Activated T-cell treated with anti-CD3 and anti-CD28 coated beads, Interleukin-2, amount 50 U/mL, for 4 hours (primary cell): ENCODE results near the gene HDHD5. TPM values are rescaled to one million over a fixed set of nuclear protein-coding genes. Genes with fewer than 3 reads are reported as not detected.

Experiments used
- ATAC-seq, 2 donors: fragments of 200-7000 bp; cut with Tn5 transposase; one replicate each; pipeline ENCODE4 v1.10.0; 2021
- DNase-seq: peaks from one replicate; pipeline ENCODE4 v3.0.0-alpha.2; 2020
- H3K27me3 Mint-ChIP-seq: one replicate; pipeline ENCODE4 v1.8.0; 2021; ENCODE audit warnings: low read depth, mixed read lengths
- H3K36me3 Mint-ChIP-seq: one replicate; pipeline ENCODE4 v1.8.0; 2022; ENCODE audit warnings: mixed read lengths; ENCODE audit not compliant: insufficient read depth
- H3K4me1 Mint-ChIP-seq: one replicate; pipeline ENCODE4 v1.8.0; 2021; ENCODE audit warnings: low read depth, mixed read lengths
- H3K4me3 Mint-ChIP-seq: one replicate; pipeline ENCODE4 v1.8.0; 2021; ENCODE audit warnings: mild to moderate bottlenecking, moderate library complexity, mixed read lengths
- H3K9me3 Mint-ChIP-seq: one replicate; pipeline ENCODE4 v1.8.0; 2021; ENCODE audit warnings: mixed read lengths
- total RNA-seq, 3 donors: library from RNA; stranded (reverse); gene quantifications; one replicate each; pipeline ENCODE4 v1.2.1, GENCODE V29; 2021

The HDHD5 gene
- total RNA-seq, 3 donors from 2014 or later: 56.2 to 69.1 (median 68.3) TPM

GRCh38 chr22:17119481-17120202 lies 39.4 kb downstream of the HDHD5 start:
- ATAC-seq (peak in 1 of 2 donors; percentile 2), DNase-seq (no peak)
- Mint-ChIP-seq H3K4me3 (no peak overlapping the region), H3K9me3 (no peaks in the 10 kb centered on the region), H3K4me1 (peaks cover 49% of the 10 kb centered on the region), H3K36me3 (no peaks in the 10 kb centered on the region), H3K27me3 (peaks cover 24% of the 10 kb centered on the region)

- Mint-ChIP-seq H3K4me1 (peaks cover 60% of the 10 kb centered on the region), H3K36me3 (no peaks in the 10 kb centered on the region), H3K27me3 (peaks cover 21% of the 10 kb centered on the region), H3K9me3 (no peaks in the 10 kb centered on the region), H3K4me3 (peak overlapping the region; percentile 58)
- ATAC-seq (no peak), DNase-seq (no peak)
These were observed 40.7 kb downstream of the HDHD5 start for GRCh38 chr22:17118342-17118741.

- no peaks in the 10 kb centered on the region for H3K9me3 Mint-ChIP-seq
- H3K27me3 Mint-ChIP-seq: peaks cover 19% of the 10 kb centered on the region
- H3K4me1 Mint-ChIP-seq: peaks cover 63% of the 10 kb centered on the region
- H3K4me3 Mint-ChIP-seq: peak overlapping the region; percentile 58
- DNase-seq (no peak), ATAC-seq (peak in 1 of 2 donors; percentile 6)
- H3K36me3 Mint-ChIP-seq: no peaks in the 10 kb centered on the region
These were observed 41.2 kb downstream of the HDHD5 start for GRCh38 chr22:17117890-17118289.

- DNase-seq: no peak
- Mint-ChIP-seq H3K36me3 (peaks cover 2% of the 10 kb centered on the region), H3K27me3 (peaks cover 14% of the 10 kb centered on the region), H3K4me1 (peaks cover 67% of the 10 kb centered on the region), H3K4me3 (peak overlapping the region; percentile 58), H3K9me3 (no peaks in the 10 kb centered on the region)
- no peak for ATAC-seq
These were observed 41.7 kb downstream of the HDHD5 start for GRCh38 chr22:17117400-17117799.

GRCh38 chr22:17116572-17117330 lies 42.3 kb downstream of the HDHD5 start:
- H3K4me1 Mint-ChIP-seq: peaks cover 65% of the 10 kb centered on the region
- H3K9me3 Mint-ChIP-seq: no peaks in the 10 kb centered on the region
- H3K27me3 Mint-ChIP-seq: peaks cover 8% of the 10 kb centered on the region
- H3K4me3 Mint-ChIP-seq: peak overlapping the region; percentile 13
- H3K36me3 Mint-ChIP-seq: peaks cover 2% of the 10 kb centered on the region
- ATAC-seq (no peak), DNase-seq (no peak)

- no peaks in the 10 kb centered on the region for H3K9me3 Mint-ChIP-seq
- ATAC-seq (no peak), DNase-seq (no peak)
- H3K27me3 Mint-ChIP-seq: peaks cover 4% of the 10 kb centered on the region
- H3K36me3 Mint-ChIP-seq: peaks cover 7% of the 10 kb centered on the region
- peak overlapping the region; percentile 60 for H3K4me3 Mint-ChIP-seq
- peaks cover 68% of the 10 kb centered on the region for H3K4me1 Mint-ChIP-seq
These were observed 43.0 kb downstream of the HDHD5 start for GRCh38 chr22:17115945-17116565.

GRCh38 chr22:17115236-17115635 lies 43.8 kb downstream of the HDHD5 start:
- peaks cover 4% of the 10 kb centered on the region for H3K27me3 Mint-ChIP-seq
- peaks cover 68% of the 10 kb centered on the region for H3K4me1 Mint-ChIP-seq
- no peaks in the 10 kb centered on the region for H3K9me3 Mint-ChIP-seq
- no peak for DNase-seq
- peaks cover 9% of the 10 kb centered on the region for H3K36me3 Mint-ChIP-seq
- no peak overlapping the region for H3K4me3 Mint-ChIP-seq
- no peak for ATAC-seq

GRCh38 chr22:17114898-17115235 lies 44.2 kb downstream of the HDHD5 start:
- Mint-ChIP-seq H3K4me1 (peaks cover 68% of the 10 kb centered on the region), H3K36me3 (peaks cover 9% of the 10 kb centered on the region), H3K27me3 (peaks cover 4% of the 10 kb centered on the region), H3K9me3 (no peaks in the 10 kb centered on the region), H3K4me3 (no peak overlapping the region)
- DNase-seq: no peak
- no peak for ATAC-seq

GRCh38 chr22:17114173-17114897 lies 44.7 kb downstream of the HDHD5 start:
- Mint-ChIP-seq H3K9me3 (no peaks in the 10 kb centered on the region), H3K4me3 (no peak overlapping the region), H3K4me1 (peaks cover 68% of the 10 kb centered on the region), H3K36me3 (peaks cover 9% of the 10 kb centered on the region), H3K27me3 (peaks cover 4% of the 10 kb centered on the region)
- no peak for ATAC-seq
- DNase-seq: no peak

GRCh38 chr22:17113600-17113999 lies 45.5 kb downstream of the HDHD5 start:
- ATAC-seq: no peak
- DNase-seq: no peak
- Mint-ChIP-seq H3K9me3 (no peaks in the 10 kb centered on the region), H3K4me1 (peaks cover 62% of the 10 kb centered on the region), H3K4me3 (no peak overlapping the region), H3K27me3 (no peaks in the 10 kb centered on the region), H3K36me3 (peaks cover 9% of the 10 kb centered on the region)

- H3K4me3 Mint-ChIP-seq: no peak overlapping the region
- no peaks in the 10 kb centered on the region for H3K9me3 Mint-ChIP-seq
- no peaks in the 10 kb centered on the region for H3K27me3 Mint-ChIP-seq
- peaks cover 10% of the 10 kb centered on the region for H3K36me3 Mint-ChIP-seq
- no peak for ATAC-seq
- no peak for DNase-seq
- peaks cover 54% of the 10 kb centered on the region for H3K4me1 Mint-ChIP-seq
These were observed 46.5 kb downstream of the HDHD5 start for GRCh38 chr22:17112491-17113042.

- no peak overlapping the region for H3K4me3 Mint-ChIP-seq
- no peak for ATAC-seq
- DNase-seq: no peak
- H3K9me3 Mint-ChIP-seq: no peaks in the 10 kb centered on the region
- H3K4me1 Mint-ChIP-seq: peaks cover 53% of the 10 kb centered on the region
- peaks cover 19% of the 10 kb centered on the region for H3K36me3 Mint-ChIP-seq
- no peaks in the 10 kb centered on the region for H3K27me3 Mint-ChIP-seq
These were observed 48.1 kb downstream of the HDHD5 start for GRCh38 chr22:17110791-17111550.

- Mint-ChIP-seq H3K4me3 (no peak overlapping the region), H3K9me3 (no peaks in the 10 kb centered on the region), H3K4me1 (peaks cover 52% of the 10 kb centered on the region), H3K36me3 (peaks cover 19% of the 10 kb centered on the region), H3K27me3 (no peaks in the 10 kb centered on the region)
- DNase-seq: no peak
- no peak for ATAC-seq
These were observed 49.1 kb downstream of the HDHD5 start for GRCh38 chr22:17109976-17110375.
